ENCODE data around the gene CACNA1F. TPM values are rescaled to one million over a fixed set of nuclear protein-coding genes. Genes with fewer than 3 reads are reported as not detected.

CACNA1F gene
- polyA plus RNA-seq, 3 donors: 0.10 to 0.79 (median 0.10) TPM

DNA sequence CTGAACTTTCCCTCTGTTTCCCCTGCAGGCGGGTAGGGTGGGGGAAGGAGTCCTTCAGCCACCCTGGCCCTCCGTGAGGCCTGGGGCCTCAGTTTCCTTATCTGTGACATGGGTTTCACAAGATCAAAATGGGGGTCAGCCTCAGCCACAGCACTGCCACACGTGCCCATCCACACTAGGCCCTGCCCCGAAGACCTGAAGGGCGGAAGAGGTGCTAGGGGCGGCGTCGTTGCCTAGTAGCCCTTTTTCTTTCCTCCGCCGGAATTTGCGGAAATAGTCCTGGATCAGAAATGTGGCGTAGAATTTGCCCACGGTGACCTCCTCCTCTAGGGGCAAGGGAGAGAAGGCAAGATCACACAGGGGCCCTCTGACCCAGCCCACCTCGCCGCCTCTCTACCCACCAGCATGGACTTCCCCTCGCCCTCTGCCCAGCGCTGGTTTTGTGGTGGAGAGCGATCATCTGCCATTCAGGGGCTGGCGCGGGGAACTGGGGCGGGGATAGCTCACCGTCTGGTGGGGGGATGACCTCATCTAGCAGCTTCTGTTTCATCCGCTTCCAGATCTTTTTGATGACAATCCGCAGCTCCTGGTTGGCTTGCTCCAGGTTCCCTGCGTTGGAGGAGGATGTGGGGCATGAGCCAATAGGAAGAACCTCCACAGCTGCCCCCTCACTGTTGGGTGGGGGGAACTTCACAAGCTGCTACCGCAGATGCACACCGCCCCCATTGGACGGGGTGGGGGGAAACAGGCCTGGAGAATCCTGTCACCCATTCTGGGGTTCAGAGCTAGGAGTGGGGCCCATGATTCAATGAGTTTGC lies 23.5 kb downstream of the CACNA1F start:
- 24 to 56% (median 46%) methylated on average over 14 to 28 of the region's 28 CpGs for WGBS, 3 donors
- no peak overlapping the region for H3K27ac ChIP-seq (ENCODE audit: low read depth, low read length)

DNA sequence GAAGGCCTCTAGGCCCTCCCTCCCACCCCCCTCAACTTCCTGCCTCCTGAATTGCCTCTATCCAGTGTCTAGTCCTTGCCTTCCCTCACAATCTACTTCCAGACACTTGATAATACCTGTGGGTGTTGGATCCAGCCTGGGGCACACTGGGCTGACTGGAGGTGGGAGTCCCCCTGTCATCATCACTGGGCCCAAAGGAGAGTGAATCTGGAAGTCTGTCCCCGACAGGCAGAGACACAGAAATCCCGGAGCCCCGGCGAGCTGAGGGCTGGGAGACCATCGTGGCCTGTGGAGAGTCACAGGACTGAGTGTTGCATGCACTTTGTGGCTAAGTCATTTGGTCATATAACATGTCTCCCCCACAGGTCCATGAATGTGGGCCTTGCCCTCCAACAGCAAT lies 24.7 kb downstream of the CACNA1F start:
- WGBS, 3 donors: 86 to 100% (median 91%) methylated on average over 5 of the region's 5 CpGs
- H3K27ac ChIP-seq (ENCODE audit: low read depth, low read length): no peak overlapping the region

DNA sequence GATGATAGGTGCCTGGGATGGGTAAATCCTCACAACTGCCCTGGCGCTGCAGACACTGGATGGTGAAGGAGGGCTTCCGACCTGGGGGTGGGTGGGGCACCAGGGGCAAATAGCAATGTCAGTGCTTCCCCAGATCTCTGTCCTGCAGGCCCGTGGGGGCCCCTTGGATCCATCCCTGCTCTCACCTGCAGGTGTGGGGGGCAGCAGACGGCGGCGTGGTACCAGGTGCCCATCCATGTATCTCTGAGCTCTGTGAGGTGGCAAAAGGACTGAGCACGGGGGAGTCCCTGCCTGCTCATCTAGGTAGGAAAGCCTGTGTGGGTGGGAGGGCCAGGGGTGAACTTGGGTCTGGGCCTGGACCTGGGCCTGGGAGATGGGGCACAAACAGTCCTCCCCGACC lies 26.6 kb downstream of the CACNA1F start:
- 75 to 92% (median 91%) methylated on average over 7 to 8 of the region's 8 CpGs for WGBS, 3 donors

DNA sequence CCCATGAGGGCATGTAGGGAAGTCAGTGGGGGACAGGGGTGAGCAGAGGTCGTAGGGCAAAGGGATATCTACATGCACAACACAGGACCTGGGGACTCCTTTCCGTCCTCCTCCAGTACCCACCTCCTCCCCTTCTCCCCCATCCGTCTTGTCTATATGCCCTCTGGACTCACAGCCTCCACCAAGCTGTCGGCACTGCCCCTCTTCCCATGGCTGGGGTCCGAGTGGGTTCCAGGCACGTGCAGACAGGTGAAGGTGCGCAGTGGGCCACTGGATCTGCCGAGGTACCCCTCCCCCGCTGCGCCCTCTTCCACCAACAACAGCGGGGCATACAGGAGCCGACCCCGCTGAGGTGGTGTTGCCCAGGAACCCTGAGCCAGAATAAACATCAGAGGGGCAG lies 27.7 kb downstream of the CACNA1F start:
- no peak overlapping the region for H3K27ac ChIP-seq (ENCODE audit: low read depth, low read length)
- WGBS, 3 donors: 83 to 85% (median 84%) methylated on average over 12 to 13 of the region's 13 CpGs

More for the DNA sequence above, 26.6 kb downstream of the CACNA1F start:
- H3K27ac ChIP-seq (ENCODE audit: low read depth, low read length): no peak overlapping the region

DNA sequence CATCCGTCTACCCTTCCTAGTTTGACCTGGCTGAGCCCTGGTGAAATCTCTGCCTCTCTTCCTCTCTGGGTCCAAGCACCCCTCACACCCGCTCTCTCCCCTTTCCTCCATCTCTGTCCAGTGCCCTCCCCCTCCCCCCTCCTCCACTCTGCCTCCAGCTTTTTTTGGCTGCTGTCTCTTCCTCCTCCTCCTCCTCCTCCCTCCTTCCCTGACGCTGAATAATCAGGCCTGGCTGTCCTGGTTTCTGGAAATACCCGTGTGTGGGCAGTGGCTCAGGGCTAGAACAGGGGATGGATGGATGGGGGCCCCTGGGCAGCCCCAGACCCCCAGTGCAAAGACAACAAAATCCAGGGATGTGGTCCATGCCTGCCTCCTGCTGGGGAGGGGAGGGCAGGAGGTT lies 28.4 kb downstream of the CACNA1F start:
- WGBS, 3 donors: 44 to 55% (median 51%) methylated on average over 2 to 4 of the region's 4 CpGs
- H3K27ac ChIP-seq (ENCODE audit: low read depth, low read length): no peak overlapping the region

DNA sequence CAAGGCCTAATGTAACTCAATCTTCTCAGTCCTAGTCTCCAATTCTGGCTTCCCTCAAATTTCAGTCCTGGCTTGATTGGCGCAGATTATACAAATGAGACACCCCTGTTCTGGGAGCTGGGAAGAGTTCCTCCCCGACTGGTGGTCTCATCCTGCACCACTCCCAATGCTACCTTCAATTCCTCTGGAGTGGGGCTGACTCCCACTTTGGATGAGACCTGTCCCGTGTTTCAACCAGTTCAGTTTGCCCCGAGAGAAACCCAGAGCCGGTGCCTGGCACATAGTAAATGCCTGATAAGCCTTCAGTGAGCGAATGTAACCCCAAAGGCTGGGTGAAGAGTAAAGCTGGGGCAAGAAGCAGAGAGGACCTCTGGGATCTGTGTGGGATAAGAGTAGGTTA lies 29.1 kb downstream of the CACNA1F start:
- 80 to 95% (median 91%) methylated on average over 6 of the region's 6 CpGs for WGBS, 3 donors
- no peak overlapping the region for H3K27ac ChIP-seq (ENCODE audit: low read depth, low read length)

DNA sequence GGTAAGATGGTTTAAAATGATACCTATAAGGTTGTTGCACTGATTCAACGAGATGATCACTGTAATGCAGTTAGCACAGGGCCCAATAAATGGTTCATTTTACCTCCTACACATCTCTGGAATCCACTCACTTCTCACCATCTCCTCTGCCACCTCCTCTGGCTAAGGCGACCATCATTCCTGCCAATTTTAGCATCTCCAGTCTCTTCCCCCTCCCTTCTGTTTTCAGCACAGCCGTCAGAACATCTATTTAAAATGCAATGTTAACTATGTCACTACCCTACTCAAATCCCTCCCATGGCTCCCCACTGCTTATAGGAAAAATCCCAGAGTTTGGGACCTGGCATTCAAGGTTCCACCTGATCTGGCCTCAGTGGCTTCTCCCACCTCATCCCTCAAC lies 29.6 kb downstream of the CACNA1F start:
- WGBS, 3 donors: 60 to 81% (median 70%) methylated on average over 3 of the region's 3 CpGs
- no peak overlapping the region for H3K27ac ChIP-seq (ENCODE audit: low read depth, low read length)

DNA sequence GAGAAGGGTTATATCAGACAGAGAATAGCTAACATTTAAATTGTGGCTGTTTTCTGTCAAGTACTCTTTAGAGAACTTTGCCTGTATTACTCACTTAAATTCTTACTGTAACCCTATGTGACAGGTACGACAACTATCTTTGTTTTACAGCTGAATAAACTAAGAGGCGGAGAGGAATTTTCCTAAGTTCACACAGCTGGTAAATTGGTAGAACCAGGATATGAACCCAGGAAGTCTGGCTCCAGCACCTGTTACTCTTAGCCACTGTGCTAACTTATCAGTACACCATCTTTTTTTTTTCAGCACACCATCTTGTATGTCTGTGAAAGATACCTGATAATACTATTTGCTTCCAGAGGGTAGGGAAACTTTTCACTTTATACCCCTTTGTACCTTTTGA lies 31.1 kb downstream of the CACNA1F start:
- WGBS, 3 donors: 65 to 87% (median 77%) methylated on average over 2 of the region's 2 CpGs
- no peak overlapping the region for H3K27ac ChIP-seq (ENCODE audit: low read depth, low read length)

DNA sequence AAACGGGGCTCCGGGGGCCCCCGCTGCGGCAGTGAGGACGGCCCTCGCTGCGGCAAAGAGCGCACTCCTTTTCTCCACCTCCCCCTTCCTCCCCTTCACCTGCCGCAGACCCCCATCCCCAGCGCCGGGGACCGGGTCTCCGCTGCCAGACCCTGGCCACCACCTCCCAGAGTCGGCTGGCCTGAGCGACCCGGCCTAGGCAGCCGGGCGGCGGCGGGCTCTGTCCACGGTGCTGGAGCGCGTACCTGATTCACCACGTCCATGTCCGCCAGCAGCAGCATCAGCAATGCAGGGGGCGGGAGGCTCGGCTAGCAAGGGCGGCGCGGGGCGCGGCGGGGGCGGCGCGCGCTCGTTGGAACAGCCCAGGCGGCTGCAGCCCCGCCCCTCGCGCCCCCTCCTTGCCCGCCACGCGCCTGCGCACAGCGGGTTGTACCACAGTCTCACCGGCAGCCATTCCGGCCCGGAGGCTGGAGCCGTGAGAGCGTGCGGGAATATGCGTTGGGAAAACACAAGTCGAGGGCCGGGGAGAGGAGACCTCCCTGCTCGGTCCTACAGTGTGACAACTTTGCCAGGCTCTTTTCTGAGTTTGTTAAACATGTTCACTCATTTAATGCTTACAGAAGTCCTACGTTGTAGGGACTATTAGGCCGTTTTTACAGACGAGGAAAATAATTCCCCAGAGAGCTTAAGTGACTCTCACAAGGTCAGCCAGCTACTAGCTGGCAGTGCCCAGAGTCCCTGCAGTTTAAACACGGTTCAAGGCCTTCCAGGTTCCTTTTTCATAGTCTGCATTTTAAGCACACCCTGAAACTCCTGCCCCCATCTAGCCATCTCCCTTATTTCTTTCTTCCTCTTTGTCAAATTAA lies 33.0 kb downstream of the CACNA1F start, which contains the start of gene SYP:
SYP (minus strand) TSS at position 288 of the 866 bp plus-strand sequence; CDS start at position 281, 7 bp downstream.
- H3K27ac ChIP-seq (ENCODE audit: low read depth, low read length): no peak within 1 kb of the TSS
- 0 to 38% (median 1%) methylated on average over 20 to 58 of the region's 61 CpGs for WGBS, 3 donors

DNA sequence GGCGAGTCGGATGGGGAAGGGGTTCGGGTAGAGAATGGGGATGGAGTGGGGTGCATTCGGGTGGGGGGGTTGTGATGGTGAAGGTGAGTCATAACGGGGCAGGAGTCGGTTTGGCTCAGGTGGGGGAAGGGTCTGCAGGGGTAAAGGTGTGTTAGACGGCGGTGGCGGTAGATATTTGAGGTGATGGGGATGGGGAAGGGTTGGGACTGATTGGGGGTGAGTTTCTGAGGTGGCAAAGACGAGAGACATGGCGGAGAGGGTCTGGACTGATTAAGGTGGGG lies 33.9 kb downstream of the CACNA1F start:
- 11 to 53% (median 28%) methylated on average over 7 to 11 of the region's 11 CpGs for WGBS, 3 donors
- no peak overlapping the region for H3K27ac ChIP-seq (ENCODE audit: low read depth, low read length)

DNA sequence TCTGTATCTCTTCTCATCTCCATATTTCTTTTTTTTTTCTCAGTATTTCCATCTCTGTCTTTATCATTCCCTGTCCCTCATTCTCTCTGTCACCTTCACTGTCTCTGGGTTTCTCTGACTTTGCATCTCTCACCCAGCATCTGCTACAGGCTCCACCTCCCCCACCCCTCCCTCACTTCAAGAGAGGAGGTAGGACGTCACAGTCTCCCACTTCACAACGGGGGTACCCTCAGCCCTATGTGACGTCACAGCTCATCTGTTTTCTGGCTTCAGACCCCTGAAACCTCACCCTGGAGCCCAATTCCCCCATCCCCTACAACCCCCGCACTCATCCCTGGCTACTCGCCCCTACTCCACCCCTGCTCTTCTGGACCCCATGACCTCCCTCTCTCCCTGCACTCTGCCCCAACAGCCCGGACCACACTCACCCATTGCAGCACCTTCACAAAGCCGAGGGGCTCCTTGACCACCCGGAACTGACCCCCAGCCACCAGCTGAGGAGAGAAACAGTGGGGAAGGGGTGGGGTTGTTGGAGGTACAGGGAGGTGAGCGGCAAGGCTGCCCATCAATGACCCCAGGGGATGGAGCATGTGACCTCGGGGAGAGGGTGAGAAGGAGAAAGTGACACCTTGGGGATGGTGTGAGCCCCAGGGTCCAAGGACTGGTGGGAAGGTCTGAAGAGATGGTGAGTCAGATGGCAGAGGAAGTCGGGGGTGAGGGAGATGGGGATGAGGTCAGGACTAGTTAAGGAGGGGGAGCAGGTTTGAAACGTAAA lies 34.4 kb downstream of the CACNA1F start:
- WGBS, 3 donors: 16 to 52% (median 25%) methylated on average over 12 of the region's 12 CpGs
- H3K27ac ChIP-seq (ENCODE audit: low read depth, low read length): no peak overlapping the region

DNA sequence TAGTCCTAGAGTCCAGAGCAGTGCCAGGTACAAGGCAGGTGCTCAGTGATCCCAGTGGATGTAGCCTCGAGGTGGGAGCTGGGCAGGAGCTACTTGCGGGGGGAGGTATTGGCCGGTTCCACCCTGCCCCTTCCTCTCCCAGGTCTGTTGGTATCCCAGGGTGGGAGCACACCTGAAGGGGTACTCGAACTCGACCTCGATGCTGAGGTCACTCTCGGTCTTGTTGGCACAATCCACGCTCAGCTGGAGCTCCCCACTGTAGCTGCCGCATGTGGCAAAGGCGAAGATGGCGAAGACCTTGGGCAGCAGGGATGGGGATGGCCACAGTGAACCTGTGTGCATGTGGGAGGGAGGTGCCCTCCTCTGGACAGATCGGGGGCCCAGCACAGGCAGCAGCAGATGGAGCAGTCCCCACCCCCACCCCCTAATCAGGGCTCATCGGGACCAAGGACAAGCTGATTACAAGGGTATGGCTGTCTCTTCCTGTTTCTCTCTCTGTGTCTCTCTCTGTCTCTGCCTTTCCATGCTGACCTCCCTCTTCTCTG lies 35.5 kb downstream of the CACNA1F start:
- WGBS, 3 donors: 79 to 82% (median 80%) methylated on average over 12 to 13 of the region's 13 CpGs
- H3K27ac ChIP-seq (ENCODE audit: low read depth, low read length): no peak overlapping the region

DNA sequence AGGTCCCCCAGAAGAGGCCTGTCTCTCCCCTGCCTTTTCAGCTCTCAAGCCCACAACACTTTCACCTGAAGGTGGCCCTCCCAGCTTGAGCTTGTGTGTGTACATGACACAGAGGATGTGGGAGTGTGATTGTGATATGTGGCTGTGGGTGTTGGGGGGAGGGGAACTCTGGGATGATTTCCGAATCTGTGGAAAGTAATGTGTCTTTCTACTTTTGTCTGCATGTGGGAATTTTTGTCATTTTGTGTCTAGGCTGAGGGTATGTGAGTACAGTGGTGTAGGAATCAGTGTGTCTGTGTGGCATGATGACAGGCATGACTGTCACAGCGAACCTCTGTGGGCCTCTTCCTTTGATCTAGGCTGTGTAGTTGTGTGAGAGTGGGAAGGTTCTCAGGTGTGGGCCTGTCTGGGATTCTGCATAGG lies 39.6 kb downstream of the CACNA1F start:
- no peak overlapping the region for H3K27ac ChIP-seq (ENCODE audit: low read depth, low read length)
- 61 to 79% (median 75%) methylated on average over 2 of the region's 2 CpGs for WGBS, 3 donors

DNA sequence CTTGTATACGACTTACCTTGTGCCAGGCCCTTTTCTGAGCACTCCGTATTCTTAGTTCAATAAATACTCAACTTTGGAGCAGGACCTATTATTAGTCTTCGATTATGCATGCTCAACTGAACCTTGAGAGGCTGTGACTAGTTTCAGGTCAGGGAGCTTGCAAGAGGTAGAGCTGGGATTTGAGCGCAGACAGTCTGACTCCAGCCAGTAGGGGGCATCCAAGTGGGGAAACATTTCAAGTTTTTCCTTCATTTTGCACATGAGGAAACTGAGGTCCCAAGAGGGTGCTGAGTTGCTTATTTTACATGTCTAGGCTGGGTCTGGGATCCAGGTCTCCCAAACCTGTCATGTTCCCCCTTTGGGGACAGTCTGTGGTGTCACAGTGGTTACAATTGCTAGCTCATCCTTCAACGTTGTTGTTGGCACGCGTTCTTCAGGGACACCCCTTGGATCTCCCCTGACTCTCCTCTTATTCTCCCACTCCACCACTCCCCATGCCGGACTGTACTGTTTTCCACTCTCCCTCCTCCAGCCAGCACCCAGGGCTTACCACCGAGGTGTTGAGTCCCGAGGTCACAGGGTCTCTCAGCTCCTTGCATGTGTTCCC lies 40.3 kb downstream of the CACNA1F start:
- 51 to 67% (median 64%) methylated on average over 9 to 10 of the region's 10 CpGs for WGBS, 3 donors
- H3K27ac ChIP-seq (ENCODE audit: low read depth, low read length): no peak overlapping the region

DNA sequence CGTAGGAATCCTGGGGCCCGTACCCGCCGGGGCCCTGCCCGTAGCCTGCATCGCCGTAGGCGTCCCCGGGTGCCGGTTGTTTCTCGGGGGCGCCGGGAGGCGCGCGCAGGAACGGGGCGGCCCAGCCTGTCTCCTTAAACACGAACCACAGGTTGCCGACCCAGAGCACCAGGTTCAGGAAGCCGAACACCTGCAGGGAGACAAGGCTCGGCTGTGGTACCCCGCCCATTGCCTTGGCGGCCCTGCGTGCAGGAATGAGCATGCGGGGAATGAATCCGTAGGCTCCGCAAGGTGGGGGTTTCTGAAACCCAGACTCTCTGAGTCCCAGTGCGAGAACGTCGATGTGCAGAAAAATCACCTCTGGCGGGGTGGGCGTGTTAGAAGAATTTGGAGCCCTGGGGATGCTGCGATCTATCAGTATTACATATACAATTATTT lies 41.5 kb downstream of the CACNA1F start:
- WGBS, 3 donors: 1 to 46% (median 2%) methylated on average over 25 to 34 of the region's 34 CpGs
- H3K27ac ChIP-seq (ENCODE audit: low read depth, low read length): peak overlapping the region; percentile 17

DNA sequence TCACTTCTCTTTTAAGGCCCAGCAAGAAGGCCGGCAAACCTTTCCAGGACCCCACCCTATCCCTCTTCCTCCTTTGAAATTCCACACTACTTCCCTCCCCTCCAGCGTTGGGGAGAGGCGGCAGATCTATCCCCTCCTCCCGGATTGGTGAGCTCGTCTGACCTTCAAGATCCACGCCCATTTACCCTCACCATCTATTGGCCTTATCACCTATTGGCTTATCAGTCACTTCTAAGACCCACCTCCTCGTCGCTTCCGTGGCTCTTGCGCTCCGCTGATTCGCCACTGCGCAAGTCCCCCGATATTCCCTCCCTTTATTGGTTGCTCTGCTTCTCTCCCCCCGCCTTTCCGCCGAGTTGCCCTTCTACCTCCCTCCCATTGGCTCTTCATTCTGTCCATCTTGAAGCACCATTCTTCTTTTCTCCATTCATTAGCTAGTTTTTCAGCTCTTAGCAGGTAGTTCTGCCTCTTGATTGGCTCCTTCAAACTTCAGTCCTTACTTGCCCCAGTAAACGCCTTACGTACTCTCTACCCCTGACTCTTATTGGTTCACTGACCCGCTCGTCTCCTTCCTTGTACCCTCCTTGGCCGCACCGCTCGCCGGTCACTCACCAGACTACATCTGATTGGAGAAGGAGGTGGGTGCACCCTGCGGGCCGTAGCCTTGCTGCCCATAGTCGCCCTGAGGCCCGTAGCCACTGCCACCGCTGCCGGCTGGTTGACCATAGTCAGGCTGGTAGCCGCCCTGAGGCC lies 42.1 kb downstream of the CACNA1F start:
- WGBS, 3 donors: 0 to 39% (median 0%) methylated on average over 24 to 32 of the region's 32 CpGs
- H3K27ac ChIP-seq (ENCODE audit: low read depth, low read length): peak overlapping the region; percentile 17

DNA sequence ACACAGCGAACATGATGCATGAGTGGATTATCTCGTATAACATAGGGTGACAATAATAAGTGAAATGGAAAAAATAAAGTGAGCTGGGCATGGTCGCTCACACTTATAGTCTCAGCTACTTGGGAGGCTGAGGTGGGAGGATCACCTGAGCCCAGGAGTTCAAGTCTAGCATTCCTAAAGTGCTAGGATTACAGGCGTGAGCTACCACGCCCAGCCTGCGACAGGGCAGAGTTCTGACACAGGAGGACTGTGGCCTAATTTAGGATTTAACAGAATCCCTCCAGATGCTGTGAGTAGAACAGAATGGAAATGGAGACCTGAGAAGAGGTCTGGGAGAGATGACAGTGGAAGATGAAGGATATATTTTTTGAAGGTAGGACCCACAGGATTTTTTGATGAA lies 43.5 kb downstream of the CACNA1F start:
- H3K27ac ChIP-seq (ENCODE audit: low read depth, low read length): no peak overlapping the region
- 76 to 87% (median 76%) methylated on average over 6 of the region's 6 CpGs for WGBS, 3 donors
